ENCODE data around the gene SCAMP4.

Gene SCAMP4

DNA sequence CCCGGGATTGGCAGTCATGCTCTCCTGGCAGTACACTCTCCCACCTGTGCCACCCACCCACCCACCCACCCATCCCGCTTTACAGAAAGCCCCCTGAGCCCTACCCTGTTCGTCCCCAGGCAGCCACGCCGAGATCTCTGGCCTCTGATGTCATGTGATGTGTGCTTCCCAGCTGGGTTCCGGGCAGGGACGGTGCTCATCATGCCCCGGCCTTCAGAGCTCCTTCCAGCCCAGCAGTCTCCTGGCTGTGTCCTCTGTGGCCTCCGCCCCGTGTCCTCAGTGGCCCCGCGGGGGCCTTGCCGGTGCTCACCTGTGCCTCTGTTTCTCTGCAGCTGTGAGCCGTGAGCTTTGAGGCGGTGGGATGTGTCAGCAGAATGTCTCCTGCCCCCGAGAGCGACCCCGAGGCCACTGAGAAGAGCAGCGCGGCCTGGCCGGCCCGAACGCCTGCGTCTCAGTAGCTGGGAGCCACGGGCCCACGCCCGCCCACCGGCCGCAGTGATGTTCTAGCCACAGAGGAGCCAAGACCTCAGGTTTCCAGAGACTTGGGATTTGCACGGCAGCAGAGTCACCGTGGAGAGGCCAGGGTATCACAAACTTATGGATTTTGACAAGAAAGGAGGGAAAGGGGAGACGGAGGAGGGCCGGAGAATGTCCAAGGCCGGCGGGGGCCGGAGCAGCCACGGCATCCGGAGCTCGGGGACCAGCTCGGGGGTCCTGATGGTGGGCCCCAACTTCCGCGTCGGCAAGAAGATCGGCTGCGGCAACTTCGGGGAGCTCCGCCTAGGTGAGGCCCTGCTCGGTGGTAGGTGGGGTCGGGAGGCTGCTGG, 64.2 kb downstream of the SCAMP4 start:
- H3K4me1 ChIP-seq (ENCODE audit: control insufficient read depth, insufficient read depth, low read length): no peaks in the 10 kb centered on the region
- H3K36me3 ChIP-seq (ENCODE audit: control insufficient read depth, insufficient read depth, low read length): no peaks in the 10 kb centered on the region
- no peak overlapping the region for H3K9ac ChIP-seq (ENCODE audit: low read length)
- H3K4me3 ChIP-seq (ENCODE audit: low read length): no peak overlapping the region
- no peak overlapping the region for H3K27ac ChIP-seq (ENCODE audit: low read depth, low read length)
- no peaks in the 10 kb centered on the region for H3K27me3 ChIP-seq (ENCODE audit: control insufficient read depth, insufficient read depth, low read length)

DNA sequence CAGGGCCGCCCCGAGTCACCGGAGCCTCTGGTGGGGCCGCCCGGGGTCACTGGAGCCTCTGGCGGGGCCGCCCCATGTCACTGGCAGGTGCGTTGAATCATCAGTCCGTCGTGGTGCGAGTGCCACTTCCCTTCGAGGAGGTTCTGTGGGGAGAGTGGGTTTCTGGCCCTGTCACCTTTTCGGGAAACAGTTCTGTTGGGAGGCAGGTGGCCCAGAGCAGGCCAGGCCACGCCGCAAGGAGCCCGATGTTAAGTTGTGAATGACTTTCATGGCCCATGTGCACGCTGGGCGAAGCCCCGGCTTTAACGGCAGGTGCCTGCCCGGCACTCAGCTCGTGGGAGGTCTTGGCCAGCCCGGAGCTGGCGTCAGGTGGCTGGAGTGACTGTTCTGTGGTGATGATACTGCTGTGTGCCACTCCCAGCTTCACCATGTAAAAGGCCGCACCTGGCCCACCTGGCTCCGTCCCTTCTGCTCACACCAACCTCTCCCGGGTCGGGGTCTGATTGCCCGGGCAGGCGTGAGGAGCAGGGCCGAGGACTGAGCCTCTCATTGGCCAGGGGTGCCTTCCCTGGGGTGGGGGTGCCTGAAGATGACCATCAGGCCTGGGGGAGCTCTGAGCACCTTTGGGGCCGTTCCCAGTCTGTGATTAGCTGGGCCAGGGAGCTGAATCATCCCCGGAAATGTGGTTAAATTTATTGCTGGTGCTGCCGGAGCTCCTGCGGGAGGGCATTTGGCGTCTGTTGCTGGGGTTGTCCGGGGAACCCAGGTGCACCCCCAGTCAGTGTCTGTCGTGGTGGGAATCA, 65.0 kb downstream of the SCAMP4 start:
- peaks cover 2% of the 10 kb centered on the region for H3K36me3 ChIP-seq (ENCODE audit: control insufficient read depth, insufficient read depth, low read length)

DNA sequence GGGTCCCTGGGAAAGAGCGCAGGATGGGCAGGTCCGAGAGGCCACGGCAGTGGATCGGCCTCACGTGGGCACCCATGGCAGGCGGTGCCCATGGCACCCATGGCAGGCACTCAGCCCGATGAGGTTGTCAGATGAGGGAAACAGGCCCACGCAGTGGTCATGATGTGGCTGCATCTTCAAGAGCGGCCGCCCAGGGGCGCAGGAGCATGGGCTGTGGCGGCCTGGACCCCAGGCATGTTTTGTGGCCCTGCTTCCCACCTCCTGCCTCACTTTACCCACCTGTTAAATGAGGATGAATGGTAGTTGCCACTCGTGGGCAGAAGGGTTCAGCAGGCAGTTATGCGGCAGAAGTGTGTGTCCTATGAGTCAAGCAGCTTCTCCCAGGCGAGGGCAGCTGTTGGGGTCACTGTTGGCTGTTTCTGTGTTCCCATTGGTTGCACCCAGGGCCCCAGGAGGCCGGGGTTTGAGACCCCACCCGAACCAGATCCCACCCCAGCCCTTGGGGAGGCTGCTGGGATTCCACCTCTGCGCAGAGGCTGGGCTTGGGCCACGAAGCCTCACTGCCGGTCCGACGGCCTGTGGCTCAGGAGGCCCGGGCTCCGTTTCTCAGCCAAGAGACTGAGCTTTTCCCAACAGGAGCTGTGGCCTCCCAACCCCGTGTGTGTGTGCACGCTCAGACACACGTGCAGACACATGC, 65.8 kb downstream of the SCAMP4 start:
- Histone ChIP-seq H3K36me3 (ENCODE audit: control insufficient read depth, insufficient read depth, low read length) (peaks cover 5% of the 10 kb centered on the region), H3K4me3 (ENCODE audit: low read length) (no peak overlapping the region), H3K4me1 (ENCODE audit: control insufficient read depth, insufficient read depth, low read length) (no peaks in the 10 kb centered on the region), H3K27me3 (ENCODE audit: control insufficient read depth, insufficient read depth, low read length) (no peaks in the 10 kb centered on the region), H3K9ac (ENCODE audit: low read length) (no peak overlapping the region), H3K27ac (ENCODE audit: low read depth, low read length) (no peak overlapping the region)

More for the DNA sequence above, 65.0 kb downstream of the SCAMP4 start:
- no peak overlapping the region for H3K27ac ChIP-seq (ENCODE audit: low read depth, low read length)
- no peak overlapping the region for H3K4me3 ChIP-seq (ENCODE audit: low read length)
- H3K4me1 ChIP-seq (ENCODE audit: control insufficient read depth, insufficient read depth, low read length): no peaks in the 10 kb centered on the region
- no peak overlapping the region for H3K9ac ChIP-seq (ENCODE audit: low read length)
- H3K27me3 ChIP-seq (ENCODE audit: control insufficient read depth, insufficient read depth, low read length): no peaks in the 10 kb centered on the region

DNA sequence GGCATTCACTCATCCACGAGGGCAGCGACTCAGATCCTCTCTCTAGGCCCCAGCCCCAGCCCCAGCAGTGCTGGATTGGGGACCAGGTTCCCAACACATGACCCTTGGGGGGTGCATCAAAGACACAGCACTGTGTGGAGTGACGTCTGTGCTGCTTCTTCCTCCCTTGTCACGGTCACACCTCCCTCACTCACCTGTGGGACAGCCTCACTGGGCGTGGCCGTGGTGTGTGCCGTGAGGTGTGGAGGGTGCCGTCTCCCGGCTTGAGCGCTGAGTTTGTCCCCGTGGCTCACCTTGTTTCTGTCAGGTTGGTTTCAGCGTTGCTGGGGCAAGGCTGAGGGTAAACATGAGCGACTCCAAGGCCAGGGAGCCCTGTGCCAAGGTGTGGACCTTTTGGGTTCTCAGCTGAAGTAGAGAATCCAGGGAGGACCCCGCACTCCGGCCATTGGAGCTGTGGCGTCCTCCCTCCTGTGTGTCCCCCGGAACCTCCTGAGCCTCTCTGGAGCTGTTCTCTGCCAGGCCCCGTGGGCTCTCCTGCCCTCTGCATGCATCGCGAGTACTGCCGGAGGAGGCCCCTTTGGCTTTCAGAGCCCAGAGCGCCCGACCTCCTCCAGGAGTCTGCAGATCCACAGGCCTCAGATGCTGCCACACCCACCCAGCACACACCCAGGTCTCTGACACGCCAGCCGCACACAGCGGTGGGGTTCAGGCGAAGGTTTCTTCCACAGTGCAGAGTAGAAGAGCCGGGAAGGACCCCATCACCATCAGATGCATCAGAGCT, 69.4 kb downstream of the SCAMP4 start:
- no peaks in the 10 kb centered on the region for H3K4me1 ChIP-seq (ENCODE audit: control insufficient read depth, insufficient read depth, low read length)
- H3K9ac ChIP-seq (ENCODE audit: low read length): no peak overlapping the region
- no peak overlapping the region for H3K27ac ChIP-seq (ENCODE audit: low read depth, low read length)
- H3K36me3 ChIP-seq (ENCODE audit: control insufficient read depth, insufficient read depth, low read length): peaks cover 5% of the 10 kb centered on the region
- no peaks in the 10 kb centered on the region for H3K27me3 ChIP-seq (ENCODE audit: control insufficient read depth, insufficient read depth, low read length)
- no peak overlapping the region for H3K4me3 ChIP-seq (ENCODE audit: low read length)

DNA sequence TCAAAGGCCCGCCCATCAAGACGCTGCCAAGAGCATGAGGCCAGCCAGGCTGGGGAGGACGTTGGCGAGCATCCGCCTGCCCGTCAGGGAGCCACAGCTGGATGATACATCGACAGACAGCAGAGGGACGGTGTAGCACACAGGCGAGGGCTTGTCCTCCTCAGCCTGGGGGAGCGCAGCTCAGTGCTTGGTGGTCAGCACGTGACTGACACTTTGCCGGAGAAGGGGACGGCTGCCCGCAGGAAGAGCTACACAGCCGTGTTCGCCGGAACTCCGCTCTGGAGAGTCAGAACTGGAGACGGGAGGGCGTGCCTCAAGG, 69.9 kb downstream of the SCAMP4 start:
- no peaks in the 10 kb centered on the region for H3K4me1 ChIP-seq (ENCODE audit: control insufficient read depth, insufficient read depth, low read length)
- H3K9ac ChIP-seq (ENCODE audit: low read length): no peak overlapping the region
- H3K27me3 ChIP-seq (ENCODE audit: control insufficient read depth, insufficient read depth, low read length): no peaks in the 10 kb centered on the region
- H3K27ac ChIP-seq (ENCODE audit: low read depth, low read length): no peak overlapping the region
- no peak overlapping the region for H3K4me3 ChIP-seq (ENCODE audit: low read length)
- H3K36me3 ChIP-seq (ENCODE audit: control insufficient read depth, insufficient read depth, low read length): peaks cover 7% of the 10 kb centered on the region
